ENCODE results near the gene EVC2. TPM values are rescaled to one million over a fixed set of nuclear protein-coding genes. Genes with fewer than 3 reads are reported as not detected.

EVC2 gene
- total and polyA plus RNA-seq, 2 of the 4 experiments (the other 2 are of a cell fraction) = 2.7 to 5.9 TPM

DNA sequence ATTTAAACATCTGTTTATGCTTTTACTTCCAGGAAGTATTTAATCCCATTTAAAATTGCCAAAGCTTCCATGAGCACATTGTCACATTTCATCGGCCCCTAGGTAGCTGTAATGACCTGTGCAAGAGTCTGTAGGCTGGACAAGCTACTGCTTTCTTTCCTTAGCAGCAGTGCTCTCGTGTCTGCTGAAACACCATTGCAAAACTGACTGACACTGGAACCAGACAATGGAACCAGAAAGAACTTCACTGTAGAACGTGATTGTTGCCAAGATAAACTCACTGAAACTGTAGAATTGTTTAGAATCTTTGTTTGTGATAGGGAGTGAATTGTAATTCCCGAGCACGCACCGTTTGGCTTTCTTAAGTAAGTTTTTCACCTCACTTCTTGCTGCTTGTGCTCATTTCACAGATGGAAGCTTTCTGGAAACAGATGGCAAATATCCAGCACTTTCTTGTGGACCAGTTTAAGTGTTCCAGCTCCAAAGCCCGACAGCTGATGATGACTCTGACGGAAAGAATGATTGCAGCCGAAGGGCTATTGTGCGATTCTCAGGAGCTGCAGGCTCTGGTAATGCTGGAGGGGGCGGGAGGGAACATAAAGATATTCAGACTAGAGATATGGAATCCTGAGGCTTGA is 39.5 kb upstream of the EVC2 start:
- peak overlapping the region; percentile 73 for H3K23ac ChIP-seq (ENCODE audit: low read depth, low read length)
- intact Hi-C loops (cut with micrococcal nuclease) = loop anchor here (1.0 to 5.0 kb wide), 2 partner anchors 40 to 44 kb away; partner anchors contain the start of gene EVC2
- H3K4me2 ChIP-seq (ENCODE audit: low read depth, low read length) = peak overlapping the region; percentile 16
- no TSS peak for BruUV-seq (replicated peaks)
- dilution Hi-C loops (cut with HindIII; ENCODE audit: low sequenced_read_pairs, unreplicated experiment) = no loop called here
- TF ChIP-seq MAZ (IDR thresholded peaks at IDR 0.05; ENCODE audit: borderline replicate concordance, low read depth, low read length) (0 out of 2 replicates have a peak, but pooled peaks have one; percentile 17), MXI1 (IDR thresholded peaks at IDR 0.05; ENCODE audit: borderline replicate concordance, low read depth, low read length) (0 out of 2 replicates have a peak, but pooled peaks have one; percentile 14), RCOR1 (IDR thresholded peaks at IDR 0.05; ENCODE audit: insufficient replicate concordance, low read length) (peak; percentile 46), RFX5 (IDR thresholded peaks at IDR 0.05; ENCODE audit: low read depth, low read length) (no peak), BHLHE40 (IDR thresholded peaks at IDR 0.05; ENCODE audit: low read depth, low read length) (peak; percentile 60), NFE2L2 (IDR thresholded peaks at IDR 0.05; ENCODE audit: low read depth, low read length) (peak; percentile 25; the same call in 1 of the 2 replicates), CEBPB (IDR thresholded peaks at IDR 0.05; ENCODE audit: low read depth, low read length) (peak; percentile 55)
- TF ChIP-seq, protein P1, sequence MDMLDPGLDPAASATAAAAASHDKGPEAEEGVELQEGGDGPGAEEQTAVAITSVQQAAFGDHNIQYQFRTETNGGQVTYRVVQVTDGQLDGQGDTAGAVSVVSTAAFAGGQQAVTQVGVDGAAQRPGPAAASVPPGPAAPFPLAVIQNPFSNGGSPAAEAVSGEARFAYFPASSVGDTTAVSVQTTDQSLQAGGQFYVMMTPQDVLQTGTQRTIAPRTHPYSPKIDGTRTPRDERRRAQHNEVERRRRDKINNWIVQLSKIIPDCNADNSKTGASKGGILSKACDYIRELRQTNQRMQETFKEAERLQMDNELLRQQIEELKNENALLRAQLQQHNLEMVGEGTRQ (IDR thresholded peaks at IDR 0.05; ENCODE audit: low read depth, low read length) = no peak
- no peaks in the 10 kb centered on the region for H3K9me3 ChIP-seq (ENCODE audit: control insufficient read depth, insufficient read depth, low read length)
- peak; percentile 99 for DNase-seq
- H2BK20ac ChIP-seq (ENCODE audit: low read depth, low read length) = peak overlapping the region; percentile 14; the same call in 1 of the 2 replicates
- peak overlapping the region; percentile 29; the same call in 1 of the 2 replicates for H3K56ac ChIP-seq (ENCODE audit: extremely low read depth, insufficient read depth, low read length)
- no CpG with 5 or more reads among the region's 11 CpGs for WGBS, 2 experiments (ENCODE audit: extremely low coverage in 2 of 2, insufficient read length in 1 of 2)
- peak overlapping the region; percentile 33; the same call in 1 of the 2 replicates for H3K18ac ChIP-seq (ENCODE audit: low read depth, low read length)
- peak overlapping the region; percentile 67 for H3K27ac ChIP-seq (ENCODE audit: insufficient read depth, low read length)
- H3K4me1 ChIP-seq (ENCODE audit: control insufficient read depth, insufficient read depth, low read length) = peaks cover 44% of the 10 kb centered on the region
- 0 out of 2 replicates have a peak overlapping the region, but pooled peaks have one; percentile 14 for H4K91ac ChIP-seq (ENCODE audit: insufficient read depth, low read depth, low read length)
- H2BK120ac ChIP-seq (ENCODE audit: low read depth, low read length) = peak overlapping the region; percentile 46
- CTCF ChIA-PET = no interaction called here
- in situ Hi-C loops (cut with MboI; ENCODE audit: low sequenced_read_pairs) = no loop called here
- no peak overlapping the region for H2BK15ac ChIP-seq (ENCODE audit: low read depth, low read length)
- peaks cover 7 to 57% of the 10 kb centered on the region in 2 experiments; a peak in 3 of 4 replicates for H3K79me1 ChIP-seq (ENCODE audit: low read depth in 1 of 2, low read length in 2 of 2)
- peaks cover 12% of the 10 kb centered on the region for H4K20me1 ChIP-seq (ENCODE audit: insufficient read depth, low read length)
- peak overlapping the region; percentile 5; the same call in 1 of the 2 replicates for H2AK5ac ChIP-seq (ENCODE audit: low read depth, low read length)
- no peaks in the 10 kb centered on the region for H3K27me3 ChIP-seq (ENCODE audit: control insufficient read depth, insufficient read depth, low read length)
- H3K36me3 ChIP-seq (ENCODE audit: control insufficient read depth, insufficient read depth, low read length) = peaks cover 42% of the 10 kb centered on the region
- H4K8ac ChIP-seq (ENCODE audit: low read depth in 2 of 2, low read length in 2 of 2) = peak overlapping the region; percentile 6 to 42; a peak in 3 of 4 replicates
- H3K9me1 ChIP-seq (ENCODE audit: insufficient read depth, low read length) = peaks cover 46% of the 10 kb centered on the region
- no peak overlapping the region for H3K9ac ChIP-seq (ENCODE audit: low read depth, low read length)
- H4K5ac ChIP-seq (ENCODE audit: low read depth, low read length) = no peak overlapping the region; the same call in 1 of the 2 replicates
- H3K4me3 ChIP-seq (ENCODE audit: insufficient read depth, low read depth, low read length) = no peak overlapping the region
- no peak overlapping the region for H2AK9ac ChIP-seq (replicated peaks; ENCODE audit: low read depth, low read length, poor library complexity)
- no peak overlapping the region for H2AFZ ChIP-seq (replicated peaks; ENCODE audit: low read length, poor library complexity)
- peak; percentile 64 for ATAC-seq (ENCODE audit: low read depth)
- peak overlapping the region; percentile 76; the same call in 1 of the 2 replicates for H3K14ac ChIP-seq (replicated peaks; ENCODE audit: low read depth, low read length)
- POLR2A ChIA-PET (ENCODE audit: unreplicated experiment) = interaction anchor here (1.1 kb wide), 2 partner anchors 38 to 1192 kb away, joined by 3 read pairs; no protein-coding TSS in a partner anchor
- H2BK5ac ChIP-seq (ENCODE audit: low read depth, low read length, poor library complexity, severe bottlenecking) = peak overlapping the region; percentile 87
- H3K4ac ChIP-seq (ENCODE audit: low read depth, low read length) = peak overlapping the region; percentile 62

Data from IMR-90 (cell line).